HepG2 (cell line): ENCODE results near the gene NRG3. TPM values are rescaled to one million over a fixed set of nuclear protein-coding genes. Genes with fewer than 3 reads are reported as not detected.

Experiments
- ATAC-seq: fragments of 200-7000 bp; cut with Tn5 transposase; 3 replicates; pipeline ENCODE4 v1.9.1; 2020; ENCODE audit warnings: mild to moderate bottlenecking, moderate library complexity
- BruUV-seq: library from RNA; stranded (reverse); fragments of 400-500 nt; replicated peaks from 2 replicates; lab custom pipeline; 2021; lab: Mats Ljungman, UMichigan
- CTCF ChIA-PET: fragments of 300-600 bp; formaldehyde crosslinking; extraction: SDS; loops from one replicate; lab custom pipeline; 2021; ENCODE audit warnings: low total read pairs, inconsistent platforms, low intra/inter-chr PET ratio; lab: Yijun Ruan, JAX
- POLR2A ChIA-PET: fragments of 350-600 bp; sonication (Branson Sonifier 250); formaldehyde crosslinking; loops from one replicate; lab custom pipeline; 2020; ENCODE audit warnings: antibody characterized with exemption, inconsistent platforms; lab: Yijun Ruan, JAX
- DNase-seq: peaks from one replicate; pipeline ENCODE4 v3.0.0-alpha.2; 2015; ENCODE audit warnings: low spot score
- FAIRE-seq: peaks from 3 replicates; lab custom pipeline; 2011; peaks lifted over from hg19 to GRCh38; lab: Jason Lieb, UNC
- H2AFZ ChIP-seq: one replicate; pipeline ENCODE4 v1.6.1; 2011; ENCODE audit warnings: low read length, inconsistent platforms
- H3K27ac ChIP-seq: fragments of 300-600 bp; 3 replicates; pipeline ENCODE4 v1.8.0; 2011; ENCODE audit warnings: mixed run types, mild to moderate bottlenecking, mixed read lengths, low read length, inconsistent platforms; ENCODE audit not compliant: insufficient read depth; ENCODE audit errors: extremely low read length
- H3K27me3 ChIP-seq, 2 experiments: fragments of 200-600 bp in 1 of 2; 2 replicates in 1 of 2; 3 replicates in 1 of 2; pipeline versions ENCODE4 v1.6.0 to v1.8.0; 2011; ENCODE audit warnings: low read length in 2 of 2, mild to moderate bottlenecking in 2 of 2, moderate library complexity in 2 of 2, inconsistent platforms in 1 of 2; ENCODE audit not compliant: insufficient read depth in 2 of 2, control insufficient read depth in 1 of 2
- H3K36me3 ChIP-seq, 2 experiments: fragments of 200-600 bp in 1 of 2; replicated peaks in 1 of 2; 2 replicates in 1 of 2; 3 replicates in 1 of 2; pipeline versions ENCODE4 v1.5.1 to v1.8.0; 2011; ENCODE audit warnings: low read length in 2 of 2, inconsistent platforms in 1 of 2; ENCODE audit not compliant: insufficient read depth in 2 of 2, control insufficient read depth in 1 of 2
- H3K4me1 ChIP-seq: 2 replicates; pipeline ENCODE4 v1.5.1; 2012; ENCODE audit warnings: low read length, inconsistent platforms; ENCODE audit not compliant: insufficient read depth
- H3K4me2 ChIP-seq: 2 replicates; pipeline ENCODE4 v1.6.0; 2011; ENCODE audit warnings: low read depth, low read length, inconsistent platforms
- H3K4me3 ChIP-seq, 3 experiments: fragments of 200-600 bp in 1 of 3; sonication (generic), shearing (Covaris generic) in 1 of 3; replicated peaks in 1 of 3; 2 replicates each; pipeline ENCODE4 v1.5.1; 2011 to 2016; ENCODE audit warnings: low read length in 3 of 3, inconsistent platforms in 2 of 3, low read depth in 2 of 3, mild to moderate bottlenecking in 2 of 3, control low read depth in 1 of 3, mixed read lengths in 1 of 3; ENCODE audit not compliant: insufficient read depth in 1 of 3
- H3K79me2 ChIP-seq: one replicate; pipeline ENCODE4 v1.6.1; 2011; ENCODE audit warnings: low read length, inconsistent platforms; ENCODE audit not compliant: insufficient read depth
- H3K9ac ChIP-seq: 2 replicates; pipeline ENCODE4 v1.6.0; 2011; ENCODE audit warnings: mild to moderate bottlenecking, low read depth, low read length, inconsistent platforms; ENCODE audit not compliant: insufficient read depth
- H3K9me3 ChIP-seq: 2 replicates; pipeline ENCODE4 v1.5.1; 2012; ENCODE audit warnings: mild to moderate bottlenecking, low read length
- H4K20me1 ChIP-seq: 2 replicates; pipeline ENCODE4 v1.6.0; 2011; ENCODE audit warnings: inconsistent platforms, mild to moderate bottlenecking, low read length, moderate library complexity; ENCODE audit not compliant: insufficient read depth
- ARID5B ChIP-seq: IDR thresholded peaks from 2 replicates; pipeline ENCODE4 v1.4.0; 2020; ENCODE audit warnings: mild to moderate bottlenecking, missing genetic modification reagents
- HOXA5 ChIP-seq: sonication (generic); formaldehyde crosslinking; IDR thresholded peaks from 2 replicates; pipeline ENCODE4 v1.4.0; 2020; ENCODE audit warnings: missing genetic modification reagents
- IRF1 ChIP-seq: sonication (generic); formaldehyde crosslinking; IDR thresholded peaks from 2 replicates; pipeline ENCODE4 v1.4.0; 2020; ENCODE audit warnings: low read depth, mild to moderate bottlenecking, missing genetic modification reagents
- JUND ChIP-seq: sonication (generic); formaldehyde crosslinking; IDR thresholded peaks from 2 replicates; pipeline ENCODE4 v1.8.0; 2022; ENCODE audit warnings: mild to moderate bottlenecking, missing genetic modification reagents
- MTF2 ChIP-seq: sonication (generic); formaldehyde crosslinking; IDR thresholded peaks from 2 replicates; pipeline ENCODE4 v1.5.0; 2020; ENCODE audit warnings: missing genetic modification reagents, borderline replicate concordance
- NFKBIZ ChIP-seq: IDR thresholded peaks from 2 replicates; pipeline ENCODE4 v1.6.1; 2018; ENCODE audit warnings: missing genetic modification reagents, missing compliant biosample characterization
- PCBP1 ChIP-seq: fragments of 200-400 bp; formaldehyde crosslinking; IDR thresholded peaks from 2 replicates; pipeline ENCODE4 v1.6.1; 2017; ENCODE audit warnings: mild to moderate bottlenecking, low read depth, low read length, borderline replicate concordance
- RBM39 ChIP-seq: fragments of 200-400 bp; formaldehyde crosslinking; IDR thresholded peaks from one replicate; pipeline ENCODE4 v1.6.1; 2018; ENCODE audit warnings: antibody characterized with exemption, mild to moderate bottlenecking, low read depth, low read length; ENCODE audit not compliant: poor library complexity, severe bottlenecking
- SRSF1 ChIP-seq: fragments of 200-400 bp; formaldehyde crosslinking; optimal IDR thresholded peaks from 2 replicates; pipeline ENCODE3; 2017; ENCODE audit warnings: mild to moderate bottlenecking, low read depth, low read length, moderate library complexity
- U2AF2 ChIP-seq: fragments of 200-400 bp; formaldehyde crosslinking; IDR thresholded peaks from 2 replicates; pipeline ENCODE4 v1.6.1; 2017; ENCODE audit warnings: low read depth, mild to moderate bottlenecking, low read length
- ZNF562 ChIP-seq: sonication (generic); formaldehyde crosslinking; IDR thresholded peaks from 2 replicates; pipeline ENCODE4 v1.8.0; 2022; ENCODE audit warnings: missing genetic modification reagents, borderline replicate concordance
- ZNF660 ChIP-seq: sonication (generic); formaldehyde crosslinking; IDR thresholded peaks from 2 replicates; pipeline ENCODE4 v1.5.1; 2020; ENCODE audit warnings: mild to moderate bottlenecking, low read depth, missing genetic modification reagents, borderline replicate concordance
- WGBS: methylation state at CpG from one replicate; pipeline ENCODE4 v1.1.6; 2017; ENCODE audit warnings: low lambda C conversion rate; 5-methylcytosine and 5-hydroxymethylcytosine counted together
- in situ Hi-C: cut with HindIII; loops from 2 replicates; pipeline ENCODE4 v1.10.0; 2017; ENCODE audit warnings: low pct_unique_long_range_greater_than_20kb; ENCODE audit not compliant: extremely low pct_ligation_motif_present
- intact Hi-C: fragments of 100-400 bp; cut with micrococcal nuclease; formaldehyde crosslinking; loops from one replicate; pipeline ENCODE4 v1.10.0; 2022; ENCODE audit not compliant: unreplicated experiment
- polyA plus RNA-seq, 8 experiments: library from polyadenylated mRNA; depleted of rRNA in 3 of 8; stranded (reverse) in 7 of 8; unstranded in 1 of 8; fragments of >200 nt; fragmentation: Illumina TruSeq in 4 of 8; extraction: Trizol in 4 of 8; gene quantifications; 2 replicates each; pipeline versions ENCODE4 v1.2.1 to v1.2.3, GENCODE V29; 2011 to 2016; ENCODE audit warnings: low read depth in 4 of 8, missing spikeins in 1 of 8, mixed read lengths in 1 of 8; ENCODE audit not compliant: insufficient read depth in 1 of 8
- total RNA-seq, 5 experiments: library from RNA; depleted of rRNA; stranded (reverse); fragments of >200 nt; fragmentation: Illumina TruSeq; extraction: Trizol; gene quantifications; 2 replicates each; pipeline ENCODE4 v1.2.3, GENCODE V29; 2016; ENCODE audit warnings: low read depth in 1 of 5
- TF ChIP-seq, protein P1 (sequence below): sonication (generic); formaldehyde crosslinking; IDR thresholded peaks from 2 replicates; pipeline ENCODE4 v1.8.0; 2022; ENCODE audit warnings: missing genetic modification reagents, mild to moderate bottlenecking, moderate library complexity, borderline replicate concordance
- TF ChIP-seq, protein P2 (sequence below): sonication (generic); formaldehyde crosslinking; IDR thresholded peaks from 2 replicates; pipeline ENCODE4 v1.4.0; 2020; ENCODE audit warnings: missing genetic modification reagents

The NRG3 gene
- total and polyA plus RNA-seq, 2 of the 13 experiments (the other 11 are each of a cell fraction or from before 2014, with no cell fraction given): not detected

GRCh38 chr10:82206831-82207230 is 331.8 kb downstream of the NRG3 start:
- H3K79me2 ChIP-seq: no peaks in the 10 kb centered on the region
- ATAC-seq (no peak), FAIRE-seq (no peak), DNase-seq (no peak)
- H3K36me3 ChIP-seq: no peaks in the 10 kb centered on the region
- no peaks in the 10 kb centered on the region for H4K20me1 ChIP-seq
- H3K4me1 ChIP-seq: no peaks in the 10 kb centered on the region
- WGBS: 58% methylated on average over 2 of the region's 2 CpGs
- POLR2A ChIA-PET: no interaction called here
- H3K27me3 ChIP-seq: no peaks in the 10 kb centered on the region
- H3K27ac ChIP-seq: no peak overlapping the region
- in situ Hi-C loops: no loop called here
- peaks cover 92% of the 10 kb centered on the region for H3K9me3 ChIP-seq
- intact Hi-C loops: no loop called here
- H3K4me3 ChIP-seq: no peak overlapping the region
- H2AFZ ChIP-seq: no peak overlapping the region
- CTCF ChIA-PET: no interaction called here
- H3K9ac ChIP-seq: no peak overlapping the region
- no TSS peak for BruUV-seq
- H3K4me2 ChIP-seq: no peak overlapping the region
- no peak for TF ChIP-seq SRSF1
- TF ChIP-seq U2AF2: no peak
- no peak for TF ChIP-seq MTF2 (CRISPR knock-in tag)
- TF ChIP-seq ZNF562 (CRISPR knock-in tag): no peak
- TF ChIP-seq IRF1: no peak
- no peak for TF ChIP-seq HOXA5
- no peak for TF ChIP-seq PCBP1
- TF ChIP-seq JUND (CRISPR knock-in tag): no peak
- TF ChIP-seq, protein P1, sequence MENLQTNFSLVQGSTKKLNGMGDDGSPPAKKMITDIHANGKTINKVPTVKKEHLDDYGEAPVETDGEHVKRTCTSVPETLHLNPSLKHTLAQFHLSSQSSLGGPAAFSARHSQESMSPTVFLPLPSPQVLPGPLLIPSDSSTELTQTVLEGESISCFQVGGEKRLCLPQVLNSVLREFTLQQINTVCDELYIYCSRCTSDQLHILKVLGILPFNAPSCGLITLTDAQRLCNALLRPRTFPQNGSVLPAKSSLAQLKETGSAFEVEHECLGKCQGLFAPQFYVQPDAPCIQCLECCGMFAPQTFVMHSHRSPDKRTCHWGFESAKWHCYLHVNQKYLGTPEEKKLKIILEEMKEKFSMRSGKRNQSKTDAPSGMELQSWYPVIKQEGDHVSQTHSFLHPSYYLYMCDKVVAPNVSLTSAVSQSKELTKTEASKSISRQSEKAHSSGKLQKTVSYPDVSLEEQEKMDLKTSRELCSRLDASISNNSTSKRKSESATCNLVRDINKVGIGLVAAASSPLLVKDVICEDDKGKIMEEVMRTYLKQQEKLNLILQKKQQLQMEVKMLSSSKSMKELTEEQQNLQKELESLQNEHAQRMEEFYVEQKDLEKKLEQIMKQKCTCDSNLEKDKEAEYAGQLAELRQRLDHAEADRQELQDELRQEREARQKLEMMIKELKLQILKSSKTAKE (CRISPR knock-in tag): no peak
- TF ChIP-seq ARID5B: no peak
- no peak for TF ChIP-seq ZNF660 (CRISPR knock-in tag)
- no peak for TF ChIP-seq RBM39
- TF ChIP-seq, protein P2, sequence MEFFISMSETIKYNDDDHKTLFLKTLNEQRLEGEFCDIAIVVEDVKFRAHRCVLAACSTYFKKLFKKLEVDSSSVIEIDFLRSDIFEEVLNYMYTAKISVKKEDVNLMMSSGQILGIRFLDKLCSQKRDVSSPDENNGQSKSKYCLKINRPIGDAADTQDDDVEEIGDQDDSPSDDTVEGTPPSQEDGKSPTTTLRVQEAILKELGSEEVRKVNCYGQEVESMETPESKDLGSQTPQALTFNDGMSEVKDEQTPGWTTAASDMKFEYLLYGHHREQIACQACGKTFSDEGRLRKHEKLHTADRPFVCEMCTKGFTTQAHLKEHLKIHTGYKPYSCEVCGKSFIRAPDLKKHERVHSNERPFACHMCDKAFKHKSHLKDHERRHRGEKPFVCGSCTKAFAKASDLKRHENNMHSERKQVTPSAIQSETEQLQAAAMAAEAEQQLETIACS (CRISPR knock-in tag): no peak
- no peak for TF ChIP-seq NFKBIZ (CRISPR knock-in tag)
